HEK293 (cell line): ENCODE data around the gene LRFN3.

Experiments used
- CTCF ChIP-seq: fragments of 450-650 bp; formaldehyde crosslinking; IDR thresholded peaks from 2 replicates; pipeline ENCODE4 v1.5.1; 2016; ENCODE audit warnings: missing biosample characterization, missing genetic modification characterization
- OVOL3 ChIP-seq: fragments of 450-650 bp; formaldehyde crosslinking; IDR thresholded peaks from 2 replicates; pipeline ENCODE4 v1.5.1; 2016; ENCODE audit warnings: missing biosample characterization, missing genetic modification characterization
- PRDM1 ChIP-seq: fragments of 450-650 bp; formaldehyde crosslinking; IDR thresholded peaks from 2 replicates; pipeline ENCODE4; 2016; ENCODE audit warnings: missing biosample characterization, missing genetic modification characterization
- ZNF121 ChIP-seq: fragments of 450-650 bp; formaldehyde crosslinking; IDR thresholded peaks from 2 replicates; pipeline ENCODE4 v1.5.1; 2016; ENCODE audit warnings: missing biosample characterization, missing genetic modification characterization
- ZNF26 ChIP-seq: fragments of 450-650 bp; formaldehyde crosslinking; IDR thresholded peaks from 2 replicates; pipeline ENCODE4 v1.5.1; 2016; ENCODE audit warnings: missing biosample characterization, missing genetic modification characterization
- ZNF37A ChIP-seq: fragments of 450-650 bp; IDR thresholded peaks from 2 replicates; pipeline ENCODE4 v1.5.1; 2018; ENCODE audit warnings: missing biosample characterization, missing genetic modification characterization
- ZNF660 ChIP-seq: fragments of 450-650 bp; IDR thresholded peaks from 2 replicates; pipeline ENCODE4 v1.5.1; 2018; ENCODE audit warnings: missing biosample characterization, mild to moderate bottlenecking, missing genetic modification characterization
- ZSCAN16 ChIP-seq: fragments of 450-650 bp; formaldehyde crosslinking; IDR thresholded peaks from 2 replicates; pipeline ENCODE4 v1.5.1; 2016; ENCODE audit warnings: missing biosample characterization, missing genetic modification characterization

GRCh38 chr19:35889370-35890112 is 46.6 kb upstream of the LRFN3 start:
- no peak for TF ChIP-seq ZSCAN16
- no peak for TF ChIP-seq OVOL3
- no peak for TF ChIP-seq CTCF (tag by site-specific recombination)
- TF ChIP-seq ZNF121 = no peak
- no peak for TF ChIP-seq PRDM1 (tag by site-specific recombination)
- TF ChIP-seq ZNF26 (tag by site-specific recombination) = no peak
- TF ChIP-seq ZNF37A (tag by site-specific recombination) = no peak
- no peak for TF ChIP-seq ZNF660 (tag by site-specific recombination)
